Neural progenitor cell (in vitro differentiated cells): ENCODE measurements around the gene CCNY.

Source experiments
- EZH2phosphoT487 ChIP-seq: fragments of 200-600 bp; sonication (generic); IDR thresholded peaks from 2 replicates; pipeline ENCODE4 v1.6.1; 2017; ENCODE audit warnings: antibody characterized with exemption
- TF ChIP-seq, protein P1 (sequence below): fragments of 200-600 bp; sonication (generic); IDR thresholded peaks from 2 replicates; pipeline ENCODE4 v1.5.1; 2017; ENCODE audit warnings: antibody characterized with exemption, mild to moderate bottlenecking

DNA sequence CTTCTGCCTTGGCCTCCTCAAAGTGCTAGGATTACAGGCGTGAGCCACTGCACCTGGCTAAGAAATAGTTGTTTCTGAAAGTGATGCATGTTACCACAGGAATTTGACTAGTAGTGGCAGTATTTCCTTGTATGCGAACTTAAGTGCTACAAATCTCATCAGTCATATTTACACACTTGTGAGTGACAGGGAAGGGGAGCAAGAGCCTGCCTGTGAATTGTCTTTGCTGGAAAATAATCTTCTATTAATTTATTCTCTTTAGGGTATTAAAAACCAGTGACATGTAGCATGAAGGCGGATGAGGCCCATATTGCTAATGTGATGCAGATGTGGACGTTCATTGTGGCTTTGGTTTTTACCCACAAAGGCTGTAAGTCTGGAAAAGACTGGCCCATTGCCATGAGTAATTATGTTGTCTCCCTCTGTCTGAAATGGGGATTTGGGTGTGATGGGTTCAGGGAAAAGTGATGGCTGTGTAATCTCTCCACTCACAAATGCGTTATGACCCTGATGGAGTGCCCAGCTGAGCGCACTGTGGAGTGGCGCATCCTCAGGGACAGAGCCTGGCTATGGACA is 97.6 kb downstream of the CCNY start:
- TF ChIP-seq EZH2phosphoT487 = no peak
- TF ChIP-seq, protein P1, sequence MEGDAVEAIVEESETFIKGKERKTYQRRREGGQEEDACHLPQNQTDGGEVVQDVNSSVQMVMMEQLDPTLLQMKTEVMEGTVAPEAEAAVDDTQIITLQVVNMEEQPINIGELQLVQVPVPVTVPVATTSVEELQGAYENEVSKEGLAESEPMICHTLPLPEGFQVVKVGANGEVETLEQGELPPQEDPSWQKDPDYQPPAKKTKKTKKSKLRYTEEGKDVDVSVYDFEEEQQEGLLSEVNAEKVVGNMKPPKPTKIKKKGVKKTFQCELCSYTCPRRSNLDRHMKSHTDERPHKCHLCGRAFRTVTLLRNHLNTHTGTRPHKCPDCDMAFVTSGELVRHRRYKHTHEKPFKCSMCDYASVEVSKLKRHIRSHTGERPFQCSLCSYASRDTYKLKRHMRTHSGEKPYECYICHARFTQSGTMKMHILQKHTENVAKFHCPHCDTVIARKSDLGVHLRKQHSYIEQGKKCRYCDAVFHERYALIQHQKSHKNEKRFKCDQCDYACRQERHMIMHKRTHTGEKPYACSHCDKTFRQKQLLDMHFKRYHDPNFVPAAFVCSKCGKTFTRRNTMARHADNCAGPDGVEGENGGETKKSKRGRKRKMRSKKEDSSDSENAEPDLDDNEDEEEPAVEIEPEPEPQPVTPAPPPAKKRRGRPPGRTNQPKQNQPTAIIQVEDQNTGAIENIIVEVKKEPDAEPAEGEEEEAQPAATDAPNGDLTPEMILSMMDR = no peak
